Mucosa of gallbladder (tissue), 1 donor: ENCODE results near the gene OR2A14. TPM values are rescaled to one million over a fixed set of nuclear protein-coding genes. Genes with fewer than 3 reads are reported as not detected.
"Not testable (repeated sequence)": the region's sequence is repeated elsewhere in the genome, so short reads cannot be mapped to it uniquely, and the experiment has no call there.

ENCODE experiments used
- DNase-seq: peaks from one replicate; pipeline ENCODE4 v3.0.0-alpha.2; 2020; ENCODE audit warnings: low spot score
- total RNA-seq: library from RNA; stranded (reverse); gene quantifications from one replicate; pipeline ENCODE4 v1.2.1, GENCODE V29; 2021
- donor health status: DM: no; HTN: no; CAD: no.

OR2A14 gene, protein sequence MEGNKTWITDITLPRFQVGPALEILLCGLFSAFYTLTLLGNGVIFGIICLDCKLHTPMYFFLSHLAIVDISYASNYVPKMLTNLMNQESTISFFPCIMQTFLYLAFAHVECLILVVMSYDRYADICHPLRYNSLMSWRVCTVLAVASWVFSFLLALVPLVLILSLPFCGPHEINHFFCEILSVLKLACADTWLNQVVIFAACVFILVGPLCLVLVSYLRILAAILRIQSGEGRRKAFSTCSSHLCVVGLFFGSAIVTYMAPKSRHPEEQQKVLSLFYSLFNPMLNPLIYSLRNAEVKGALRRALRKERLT
- not detected for total RNA-seq

DNA sequence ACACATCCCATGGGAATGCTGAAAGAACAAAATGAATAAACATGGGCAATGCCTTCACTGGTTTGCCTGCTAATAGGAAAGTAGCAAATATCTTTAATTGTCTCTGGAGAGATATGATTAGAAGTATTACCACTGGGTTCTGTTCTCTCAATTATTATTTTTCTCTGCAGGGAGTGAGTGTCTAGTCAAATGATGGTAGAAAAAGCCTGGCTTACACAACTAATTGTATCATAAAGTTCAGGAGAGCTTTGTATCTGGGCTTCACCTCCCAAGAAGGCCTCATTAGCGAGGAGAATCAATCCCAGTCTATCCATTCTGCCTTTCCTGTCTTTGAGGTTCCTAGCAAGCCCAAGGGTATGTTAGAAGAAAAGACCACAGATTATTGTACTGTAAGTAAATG, at the start of gene OR2A14:
TSS of gene OR2A14 (plus strand) at position 301 of the 400 bp plus-strand sequence. CDS start 5,937 bp downstream, outside the sequence.
- DNase-seq: no peak

DNA sequence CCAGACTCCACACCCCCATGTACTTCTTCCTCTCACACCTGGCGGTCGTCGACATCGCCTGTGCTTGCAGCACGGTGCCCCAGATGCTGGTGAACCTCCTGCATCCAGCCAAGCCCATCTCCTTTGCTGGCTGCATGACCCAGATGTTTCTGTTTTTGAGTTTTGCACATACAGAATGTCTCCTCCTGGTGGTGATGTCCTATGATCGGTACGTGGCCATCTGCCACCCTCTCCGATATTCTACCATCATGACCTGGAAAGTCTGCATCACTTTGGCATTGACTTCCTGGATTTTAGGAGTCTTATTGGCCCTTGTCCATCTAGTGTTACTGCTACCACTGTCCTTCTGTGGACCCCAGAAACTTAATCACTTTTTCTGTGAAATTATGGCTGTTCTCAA, 48.6 kb upstream of the OR2A14 start:
- DNase-seq: no peak

DNA sequence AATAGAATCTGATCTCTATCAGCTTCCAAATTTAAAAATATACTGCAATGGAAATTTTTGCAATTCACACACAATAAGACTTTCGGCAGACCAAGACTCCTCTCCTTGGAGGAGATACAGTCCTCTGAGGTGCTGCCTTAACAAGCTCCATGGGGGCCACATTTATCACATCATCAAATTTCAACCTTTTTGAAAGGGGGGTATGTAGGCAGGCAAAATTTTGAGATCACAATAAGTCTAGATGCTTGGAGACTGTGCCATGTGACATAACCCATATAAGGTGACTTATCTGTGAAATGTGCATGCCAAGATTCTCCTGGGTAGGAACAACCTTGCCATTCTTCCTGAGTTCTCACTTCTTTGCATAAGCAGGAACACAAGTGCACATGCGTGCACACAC, 37.0 kb upstream of the OR2A14 start, which contains the start of gene OR2A12:
TSS of gene OR2A12 (plus strand) at position 301 of the 400 bp plus-strand sequence. CDS start 8,830 bp downstream, outside the sequence.
- DNase-seq: no peak

DNA sequence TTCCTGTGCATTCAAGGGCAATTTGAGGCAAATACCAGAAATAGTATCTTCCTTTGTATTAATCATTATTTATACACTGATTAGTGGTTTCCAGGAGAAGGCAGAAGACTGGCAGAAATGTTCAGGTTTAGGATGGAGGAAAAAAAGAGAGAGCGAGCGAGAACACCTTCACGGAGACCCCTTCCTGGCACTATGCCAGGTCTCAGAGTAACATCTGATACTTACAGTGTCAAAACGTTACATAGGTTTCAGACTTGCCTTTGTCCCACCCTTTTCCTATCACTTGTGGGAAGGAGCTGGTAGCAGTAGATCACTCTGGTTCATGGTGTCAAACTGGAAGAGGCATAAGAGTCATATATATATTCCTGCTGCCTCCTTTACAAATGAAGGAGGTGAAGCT, 36.2 kb upstream of the OR2A14 start:
- DNase-seq: no peak

DNA sequence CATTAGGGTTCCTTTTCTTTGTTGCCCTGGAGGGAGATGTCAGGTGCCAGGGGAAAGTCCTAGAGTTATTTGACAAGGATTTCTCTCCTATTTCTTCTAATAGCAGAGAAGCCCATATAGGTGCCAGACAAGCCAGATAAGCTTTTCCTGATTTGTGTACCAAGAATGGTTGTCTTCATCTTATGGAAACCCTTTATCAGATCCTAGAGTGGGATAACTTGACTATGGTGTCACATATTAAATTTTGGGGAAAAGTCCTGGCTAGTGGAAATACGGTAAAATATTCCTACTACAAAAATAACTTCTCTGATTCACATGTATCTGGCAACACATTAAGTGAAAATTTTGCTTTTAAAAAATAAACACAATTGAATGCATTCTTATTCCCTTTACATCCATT, 35.7 kb upstream of the OR2A14 start:
- no peak for DNase-seq

DNA sequence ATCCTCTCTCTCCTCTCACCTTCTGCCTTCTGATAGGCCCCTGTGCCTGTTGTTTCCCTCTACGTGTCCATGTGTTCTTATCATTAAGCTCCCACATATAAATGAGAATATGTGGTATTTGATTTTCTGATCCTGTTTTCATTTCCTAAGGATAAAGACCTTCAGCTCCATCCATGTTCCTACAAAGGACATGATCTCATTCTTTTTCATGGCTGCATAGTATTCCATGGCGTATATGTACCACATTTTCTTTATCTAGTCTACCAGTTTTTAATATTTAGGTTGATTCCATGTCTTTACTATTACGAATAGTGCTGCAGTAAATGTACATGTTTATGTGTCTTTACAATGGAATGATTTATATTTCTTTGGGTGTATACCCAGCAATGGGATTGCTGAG, 32.3 kb upstream of the OR2A14 start:
- DNase-seq: no peak

DNA sequence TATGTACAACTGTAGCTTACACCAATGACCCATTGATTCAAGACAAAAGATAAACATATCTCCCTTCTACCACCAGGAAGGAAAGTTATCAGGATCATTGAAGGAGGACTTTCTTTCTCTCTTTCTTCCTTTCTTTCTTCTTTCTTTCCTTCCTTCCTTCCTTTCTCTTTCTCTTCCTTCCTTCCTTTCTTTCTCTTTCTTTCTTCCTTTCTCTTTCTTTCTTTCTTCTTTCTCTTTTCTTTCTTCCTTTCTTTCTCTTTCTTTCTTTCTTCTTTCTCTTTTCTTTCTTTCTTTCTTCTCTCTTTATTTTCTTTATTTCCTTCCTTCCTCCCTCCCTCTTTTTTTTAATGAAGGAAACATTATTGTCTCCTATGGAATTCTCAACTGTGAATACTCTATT, 24.2 kb upstream of the OR2A14 start:
- no peak for DNase-seq

DNA sequence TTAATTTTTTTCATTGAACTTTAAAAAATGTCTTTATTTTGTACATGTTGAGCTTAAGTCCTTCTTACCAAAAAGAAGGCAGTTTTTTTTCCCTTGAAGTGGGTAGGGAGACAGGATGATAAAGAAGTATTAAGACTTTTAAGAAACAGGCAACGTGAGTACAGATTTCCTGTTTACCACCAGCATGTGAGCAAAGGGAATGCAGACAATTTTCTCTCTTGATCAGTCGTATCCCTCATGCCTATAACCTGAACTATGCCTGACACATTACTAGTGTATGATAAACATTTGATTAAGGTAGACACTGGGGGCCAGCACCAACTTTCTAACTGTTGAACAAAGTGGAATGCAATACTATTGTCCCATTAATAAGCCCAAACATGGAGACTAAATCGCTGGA, 22.4 kb upstream of the OR2A14 start:
- DNase-seq: no peak

DNA sequence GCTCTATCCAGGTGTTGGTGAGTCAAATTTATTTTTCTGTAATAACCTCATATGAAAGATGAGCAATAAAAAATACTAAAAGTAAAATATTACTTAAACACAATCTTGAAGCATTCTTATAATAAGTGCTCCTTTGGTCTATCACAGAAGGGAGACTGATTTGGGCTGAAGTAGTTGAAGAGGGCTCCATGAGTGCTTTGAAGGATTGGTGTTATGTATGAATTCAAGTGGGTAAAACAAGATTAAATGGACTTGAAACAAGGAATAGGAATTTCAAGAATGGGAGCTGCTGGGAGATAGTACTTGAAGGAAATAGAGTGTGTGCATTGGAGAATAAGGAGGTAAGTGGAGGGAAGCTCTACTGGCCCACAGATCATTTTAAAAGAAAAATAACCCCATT, 20.9 kb upstream of the OR2A14 start:
- DNase-seq: no peak

DNA sequence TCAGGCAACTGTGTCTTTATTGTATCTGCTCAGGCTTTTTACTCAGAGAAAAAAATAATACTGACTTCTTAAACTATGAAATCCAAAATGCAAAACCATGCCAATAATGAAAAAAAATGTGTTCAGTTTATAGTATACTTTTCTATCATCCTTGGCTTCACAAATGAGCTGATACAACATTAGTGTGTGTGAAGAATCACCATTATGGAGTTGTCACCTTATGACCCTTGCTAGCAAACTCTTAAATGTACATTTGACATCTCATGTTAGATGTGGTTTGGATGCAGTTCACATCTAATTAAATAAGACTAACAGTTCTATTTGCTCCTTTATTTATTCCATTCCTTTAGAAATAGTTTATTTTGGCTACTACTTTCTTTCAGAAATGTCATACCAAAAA, 17.8 kb upstream of the OR2A14 start:
- DNase-seq: no peak

DNA sequence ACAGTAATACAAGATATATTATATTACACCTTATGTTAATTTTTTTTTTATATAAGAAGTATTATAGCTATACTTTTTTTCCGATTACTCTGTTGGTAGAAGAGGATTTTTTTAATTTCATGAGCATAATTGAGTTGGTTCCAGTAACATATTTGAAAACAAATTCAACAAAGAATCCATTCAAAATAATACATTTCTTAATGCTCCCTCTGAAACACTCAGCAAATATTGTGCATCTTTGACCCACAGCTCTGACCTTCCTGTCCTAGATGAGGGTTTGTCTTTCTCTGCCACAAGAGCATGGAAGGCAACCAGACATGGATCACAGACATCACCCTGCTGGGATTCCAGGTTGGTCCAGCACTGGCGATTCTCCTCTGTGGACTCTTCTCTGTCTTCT, 13.7 kb upstream of the OR2A14 start, which contains the start of gene OR2A2:
TSS of gene OR2A2 (plus strand) at position 301 of the 400 bp plus-strand sequence. CDS start at position 301, 0 bp downstream.
- no peak for DNase-seq

DNA sequence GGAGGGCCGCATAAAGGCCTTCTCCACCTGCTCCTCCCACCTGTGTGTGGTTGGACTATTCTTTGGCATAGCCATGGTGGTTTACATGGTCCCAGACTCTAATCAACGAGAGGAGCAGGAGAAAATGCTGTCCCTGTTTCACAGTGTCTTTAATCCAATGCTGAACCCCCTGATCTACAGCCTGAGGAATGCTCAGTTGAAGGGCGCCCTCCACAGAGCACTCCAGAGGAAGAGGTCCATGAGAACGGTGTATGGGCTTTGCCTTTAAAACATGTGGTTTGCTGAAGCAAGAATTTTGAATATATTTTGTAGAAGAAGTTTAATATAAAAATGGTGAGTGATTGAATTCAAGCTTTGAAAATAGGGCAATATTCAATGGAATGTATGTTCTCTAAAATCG, 12.7 kb upstream of the OR2A14 start:
- no peak for DNase-seq

DNA sequence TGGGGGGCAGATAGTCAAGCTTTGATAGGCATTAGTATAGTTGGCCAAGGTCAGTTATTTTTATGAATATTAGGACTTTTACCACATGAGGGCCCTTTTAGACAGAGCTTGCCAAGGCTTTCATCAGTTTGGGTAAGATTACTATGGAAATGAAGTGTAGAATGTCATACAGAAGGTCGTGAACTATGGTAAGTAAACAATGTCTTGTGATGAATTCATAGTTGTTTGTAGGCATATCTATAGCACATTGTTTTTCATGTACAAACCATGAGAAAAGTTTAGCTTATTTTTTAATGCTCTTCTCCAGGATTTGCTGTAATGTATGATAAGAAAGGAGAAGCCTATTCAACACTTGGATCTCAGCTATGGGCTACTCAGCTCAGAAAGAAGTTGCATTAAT, 9.3 kb upstream of the OR2A14 start:
- no peak for DNase-seq

DNA sequence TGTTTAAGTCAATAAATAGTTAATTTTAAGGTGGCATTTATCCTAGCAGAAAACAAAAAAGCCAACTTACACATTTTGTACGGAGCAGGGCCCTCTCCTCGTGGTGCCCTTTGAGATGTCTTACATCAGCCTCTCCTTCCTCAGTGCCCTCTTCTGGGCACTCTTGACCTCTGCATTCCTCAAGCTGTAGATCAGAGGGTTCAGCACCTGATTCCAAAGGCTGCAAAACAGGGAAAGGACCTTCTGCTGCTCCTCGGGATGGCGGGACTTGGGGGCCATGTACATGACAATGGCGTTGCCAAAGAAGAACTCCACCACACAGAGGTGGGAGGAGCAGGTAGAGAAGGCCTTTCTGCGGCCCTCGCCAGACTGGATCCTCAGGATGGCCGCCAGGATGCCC, 4.6 kb upstream of the OR2A14 start:
- DNase-seq: no peak

DNA sequence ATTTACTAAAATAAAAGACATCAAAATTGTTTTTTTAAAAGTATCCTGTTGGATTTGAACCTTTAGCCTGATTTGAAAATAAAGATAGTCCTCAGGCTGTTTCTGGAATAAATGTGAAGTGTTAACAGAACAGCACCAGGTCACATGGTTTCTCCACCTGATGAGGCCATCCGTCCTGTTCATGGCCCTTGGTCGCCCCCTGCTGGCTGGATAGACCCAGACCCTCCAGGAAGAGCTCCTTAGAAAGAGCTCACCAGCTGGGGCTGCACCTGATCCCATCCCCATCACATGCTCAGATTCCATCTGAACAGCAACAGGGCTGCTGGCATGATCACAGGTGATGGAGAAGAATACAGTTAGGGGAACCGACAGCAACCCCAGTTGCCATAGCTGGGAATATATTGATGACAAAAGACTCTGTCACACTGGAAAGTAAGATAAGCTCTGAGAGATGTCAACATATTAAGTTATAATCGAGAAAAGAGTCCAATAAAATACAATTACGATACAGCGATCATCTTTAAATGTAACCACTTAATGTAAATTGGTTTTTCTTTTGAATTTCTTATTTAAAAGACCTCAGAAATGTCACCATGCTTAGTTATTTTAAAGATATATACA, 4.8 kb downstream of the OR2A14 start:
- DNase-seq: peak; percentile 79

DNA sequence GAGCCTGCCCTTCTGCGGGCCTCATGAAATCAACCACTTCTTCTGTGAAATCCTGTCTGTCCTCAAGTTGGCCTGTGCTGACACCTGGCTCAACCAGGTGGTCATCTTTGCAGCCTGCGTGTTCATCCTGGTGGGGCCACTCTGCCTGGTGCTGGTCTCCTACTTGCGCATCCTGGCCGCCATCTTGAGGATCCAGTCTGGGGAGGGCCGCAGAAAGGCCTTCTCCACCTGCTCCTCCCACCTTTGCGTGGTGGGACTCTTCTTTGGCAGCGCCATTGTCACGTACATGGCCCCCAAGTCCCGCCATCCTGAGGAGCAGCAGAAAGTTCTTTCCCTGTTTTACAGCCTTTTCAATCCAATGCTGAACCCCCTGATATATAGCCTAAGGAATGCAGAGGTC, 6.6 kb downstream of the OR2A14 start:
- not testable (repeated sequence) for DNase-seq

DNA sequence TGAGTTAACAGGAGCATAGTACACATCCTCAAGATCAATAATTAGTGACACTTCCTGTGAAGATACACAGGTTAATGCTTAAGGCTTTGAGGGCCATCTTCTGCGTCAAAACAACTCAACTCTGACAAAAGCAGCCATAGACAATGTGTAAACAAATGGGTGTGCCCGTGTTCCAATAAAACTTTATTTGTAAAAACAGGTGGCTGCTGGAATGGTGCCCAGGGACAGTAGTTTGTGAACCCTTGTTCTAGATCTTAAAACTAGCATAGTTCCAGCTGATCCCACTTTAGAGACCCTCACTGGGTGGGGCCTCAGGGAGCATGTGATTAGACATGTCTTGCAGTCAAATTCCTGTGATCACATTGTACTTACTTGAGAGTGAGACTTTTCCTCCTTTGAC, 7.8 kb downstream of the OR2A14 start:
- DNase-seq: no peak

DNA sequence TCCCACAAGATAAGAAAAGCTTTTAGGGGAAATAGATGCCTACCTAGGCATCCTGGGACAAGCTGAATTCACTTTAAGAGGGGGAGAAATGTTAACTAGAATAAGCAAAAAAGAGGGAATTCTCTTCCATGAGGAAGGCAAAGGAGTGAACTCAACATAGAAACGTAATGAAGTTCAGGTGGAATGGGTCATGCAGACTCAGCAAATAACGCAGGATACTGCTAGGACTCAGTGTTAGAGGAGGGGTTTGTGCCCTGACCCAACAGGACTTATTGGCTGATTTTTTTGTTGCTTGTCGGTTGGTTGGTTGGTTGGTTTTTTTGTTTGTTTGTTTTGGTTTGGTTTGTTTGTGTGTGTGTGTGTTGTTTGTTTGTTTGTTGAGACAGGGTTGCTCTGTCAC, 9.3 kb downstream of the OR2A14 start:
- no peak for DNase-seq

DNA sequence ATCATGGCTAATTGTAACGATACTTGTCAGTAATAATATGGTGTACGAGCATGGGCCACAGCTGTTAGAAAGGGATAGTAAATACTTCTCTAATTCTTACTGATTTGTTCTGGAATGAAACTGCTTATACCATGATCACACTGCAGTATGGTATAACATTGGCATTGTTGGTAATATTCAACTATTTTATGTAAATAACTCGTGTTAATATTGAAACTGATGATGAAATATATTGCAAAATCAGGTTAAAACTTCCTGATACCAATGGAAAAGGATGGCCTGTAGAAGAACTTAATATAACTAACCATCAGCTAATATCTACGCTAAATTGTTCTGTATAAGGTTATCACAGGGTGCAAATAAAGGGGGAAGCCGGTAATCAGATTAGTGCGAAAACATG, 10.3 kb downstream of the OR2A14 start:
- DNase-seq: no peak

DNA sequence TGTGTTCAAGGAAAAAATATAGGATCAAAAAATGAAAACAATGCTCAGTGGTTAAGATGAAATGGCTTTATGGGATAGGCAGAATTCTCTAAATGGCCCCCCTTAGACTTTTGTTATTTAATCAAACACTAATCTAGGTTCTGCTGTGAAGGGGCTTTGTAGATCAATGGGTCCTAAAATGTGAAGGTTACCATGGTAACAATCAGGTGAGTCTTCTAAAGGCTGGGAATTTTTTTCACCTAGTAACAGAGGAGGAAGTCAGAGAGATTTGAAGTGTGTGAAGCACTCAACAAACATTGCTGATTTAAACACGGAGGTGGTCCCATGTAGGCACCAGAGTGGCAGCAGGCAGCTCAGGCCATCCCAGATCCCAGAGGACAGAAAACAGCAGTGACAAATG, 11.1 kb downstream of the OR2A14 start:
- DNase-seq: no peak

DNA sequence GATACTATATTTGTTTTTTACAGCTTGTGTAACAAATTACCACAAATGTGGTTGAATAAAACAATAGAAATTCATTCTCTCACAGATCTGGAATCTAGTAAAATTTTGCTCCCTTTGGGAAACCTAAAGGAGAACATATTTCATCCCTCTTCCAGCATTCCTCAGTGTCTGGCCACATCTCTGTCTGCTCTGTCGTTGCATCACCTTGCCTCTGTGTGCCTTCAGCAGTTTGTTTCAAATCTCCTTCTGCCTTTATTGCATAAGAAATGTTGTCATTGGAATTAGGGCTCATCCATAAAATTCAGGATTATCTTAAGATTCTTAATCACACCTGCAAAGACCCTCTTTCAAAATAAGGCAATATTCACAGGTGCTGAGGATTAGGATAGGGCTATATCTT, 14.5 kb downstream of the OR2A14 start:
- no peak for DNase-seq

DNA sequence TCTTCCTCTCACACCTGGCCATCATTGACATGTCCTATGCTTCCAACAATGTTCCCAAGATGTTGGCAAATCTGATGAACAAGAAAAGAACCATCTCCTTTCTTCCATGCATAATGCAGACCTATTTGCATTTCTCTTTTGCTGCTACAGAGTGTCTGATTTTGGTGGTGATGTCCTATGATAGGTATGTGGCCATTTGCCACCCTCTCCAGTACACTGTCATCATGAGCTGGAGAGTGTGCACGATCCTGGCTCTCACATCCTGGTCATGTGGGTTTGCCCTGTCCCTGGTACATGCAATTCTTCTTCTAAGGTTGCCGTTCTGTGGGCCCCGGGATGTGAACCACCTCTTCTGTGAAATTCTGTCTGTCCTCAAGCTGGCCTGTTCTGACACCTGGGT, 19.2 kb downstream of the OR2A14 start:
- DNase-seq: no peak

DNA sequence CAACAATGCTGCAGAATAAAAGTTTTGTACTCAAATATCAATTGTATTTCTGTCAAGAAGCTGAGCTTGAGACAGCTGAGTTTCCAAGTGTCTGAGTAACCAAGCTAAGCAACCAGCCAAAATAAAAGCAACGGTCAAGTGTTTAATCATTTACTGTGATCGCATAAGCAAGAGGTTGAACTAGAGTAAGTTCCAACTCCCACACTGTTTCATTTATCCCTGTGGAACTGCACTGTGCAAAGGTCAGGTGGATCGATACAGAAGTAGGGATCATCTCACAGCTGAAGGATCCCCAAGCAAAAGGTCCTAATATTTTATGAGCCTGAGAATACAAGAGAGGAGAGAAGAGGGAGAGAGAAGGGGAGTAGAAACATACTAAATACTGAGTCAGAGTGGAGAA, 21.4 kb downstream of the OR2A14 start:
- no peak for DNase-seq
